HTR-8/SVneo (cell line): Measurements from ENCODE around the gene NEK6.
A peak's percentile ranks its signal among the peaks of the same experiment; 100 is the strongest.

Source experiments
- DNase-seq: peaks from one replicate; pipeline ENCODE4 v3.0.0; 2011; ENCODE audit warnings: low spot score, mixed read lengths; ENCODE audit not compliant: insufficient read length
- FAIRE-seq: peaks from 2 replicates; lab custom pipeline; 2011; peaks lifted over from hg19 to GRCh38; lab: Jason Lieb, UNC

The NEK6 gene

DNA sequence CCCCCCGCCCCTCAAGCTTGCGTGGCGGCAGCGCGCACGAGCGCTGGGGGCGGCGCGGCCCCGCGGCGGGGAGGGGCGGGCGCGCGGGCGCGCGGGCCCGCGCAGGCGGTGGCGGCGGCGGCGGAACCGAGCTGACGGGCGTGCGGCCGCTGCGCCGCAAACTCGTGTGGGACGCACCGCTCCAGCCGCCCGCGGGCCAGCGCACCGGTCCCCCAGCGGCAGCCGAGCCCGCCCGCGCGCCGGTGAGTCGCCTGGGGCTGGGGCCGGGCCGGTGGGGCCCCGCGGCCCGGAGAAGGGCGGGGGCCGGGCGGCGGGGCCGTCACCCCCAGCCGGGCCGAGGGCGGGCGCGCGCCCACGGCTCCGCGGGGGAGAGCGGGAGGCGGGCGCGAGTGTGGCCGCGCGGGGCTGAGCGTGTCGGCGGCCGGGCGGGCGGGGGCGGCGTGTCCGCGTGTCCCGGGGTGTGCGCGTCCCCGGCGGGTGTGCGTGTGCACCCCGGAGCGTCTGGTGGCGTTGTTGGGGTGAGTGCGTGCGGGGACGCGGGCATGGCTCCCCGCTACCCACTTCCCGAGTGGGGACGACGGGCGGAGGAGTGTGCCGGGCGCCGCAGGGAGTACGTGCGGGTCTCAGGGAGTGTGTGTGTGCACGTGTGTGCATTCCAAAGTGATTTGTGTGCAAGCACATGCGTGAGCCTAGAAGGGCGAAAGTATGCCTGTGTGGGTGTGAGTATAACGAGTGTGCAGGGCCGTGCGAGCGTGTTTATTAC lies at the start of gene NEK6:
TSS of gene NEK6 (plus strand) at position 106 of the 763 bp plus-strand sequence. CDS start 44,016 bp downstream, outside the sequence.
- DNase-seq (no peak), FAIRE-seq (no peak)

DNA sequence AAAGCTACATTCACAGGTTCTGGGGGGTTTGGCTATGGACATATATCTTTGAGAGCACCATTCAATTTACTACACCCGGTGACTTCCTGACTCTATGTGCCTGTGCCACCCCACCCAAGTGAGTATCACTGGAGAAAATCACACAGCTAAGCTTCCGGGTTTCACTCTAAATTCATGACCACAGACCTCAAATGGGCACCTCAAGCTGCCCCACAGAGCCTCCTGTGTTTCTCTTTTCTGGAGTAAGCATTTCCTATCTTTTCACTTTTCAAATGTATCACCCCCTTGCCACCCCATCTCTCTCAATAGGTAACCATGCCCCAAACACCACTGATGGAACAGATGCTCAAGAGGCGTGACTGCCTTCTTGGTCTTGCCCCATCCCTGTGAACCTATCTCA lies 49.2 kb upstream of the NEK6 start:
- FAIRE-seq, result no peak
- DNase-seq, result no peak

DNA sequence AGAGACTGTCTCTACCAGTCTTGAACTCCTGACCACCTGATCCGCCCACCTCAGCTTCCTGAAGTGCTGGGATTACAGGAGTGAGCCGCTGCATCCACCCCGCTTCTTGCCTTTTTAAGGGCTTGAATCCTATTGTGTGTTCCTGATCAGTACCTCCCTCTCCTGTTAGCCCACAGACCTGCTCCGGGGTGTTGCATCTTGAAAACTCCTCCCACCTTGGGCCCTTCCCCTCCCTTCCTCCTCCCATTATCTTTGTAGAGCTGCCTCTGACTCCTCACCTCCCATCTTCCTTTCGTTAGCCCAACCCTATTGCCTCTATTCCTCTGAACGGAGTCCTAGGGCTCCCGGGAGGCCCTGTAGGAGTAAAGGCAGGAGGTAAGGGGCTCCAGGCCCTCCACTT lies 48.5 kb upstream of the NEK6 start:
- FAIRE-seq, result no peak
- DNase-seq, result no peak

DNA sequence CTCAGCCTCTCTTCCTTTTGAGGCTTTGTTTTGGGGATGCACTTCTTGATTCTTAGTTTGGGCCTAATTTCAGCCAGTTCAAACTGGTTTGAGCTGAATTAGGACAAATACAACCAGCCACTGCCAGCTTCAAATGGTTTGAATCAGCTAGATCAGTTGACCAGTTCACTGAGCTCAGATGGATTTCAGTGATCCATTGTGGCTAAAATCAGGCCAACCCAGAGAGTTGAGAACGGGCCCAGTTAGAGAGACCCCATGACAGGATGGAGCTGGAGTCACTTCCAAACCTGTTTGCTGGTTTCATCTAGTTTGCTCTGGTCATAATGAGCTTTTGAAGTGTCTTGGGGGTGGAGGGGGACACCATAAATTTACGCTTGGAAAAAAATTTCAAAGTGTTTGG lies 48.0 kb upstream of the NEK6 start:
- DNase-seq (no peak), FAIRE-seq (no peak)

DNA sequence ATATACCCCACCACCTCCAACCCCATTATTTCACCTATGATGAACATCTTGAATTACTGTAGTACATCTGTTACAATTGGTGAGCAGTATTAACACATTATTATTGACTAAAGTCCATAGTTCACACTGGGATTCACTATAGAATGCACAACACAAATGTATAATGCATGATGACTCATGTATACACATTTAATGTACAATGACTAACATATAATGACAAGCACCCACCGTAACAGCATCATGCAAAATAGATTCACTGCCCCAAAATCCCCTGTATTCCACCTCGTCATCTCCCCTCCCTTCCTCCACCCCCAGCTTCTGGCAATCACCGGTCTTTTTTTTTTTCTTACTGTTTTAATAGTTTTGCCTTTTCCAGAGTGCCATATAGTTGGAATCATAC lies 47.1 kb upstream of the NEK6 start:
- no peak for DNase-seq

DNA sequence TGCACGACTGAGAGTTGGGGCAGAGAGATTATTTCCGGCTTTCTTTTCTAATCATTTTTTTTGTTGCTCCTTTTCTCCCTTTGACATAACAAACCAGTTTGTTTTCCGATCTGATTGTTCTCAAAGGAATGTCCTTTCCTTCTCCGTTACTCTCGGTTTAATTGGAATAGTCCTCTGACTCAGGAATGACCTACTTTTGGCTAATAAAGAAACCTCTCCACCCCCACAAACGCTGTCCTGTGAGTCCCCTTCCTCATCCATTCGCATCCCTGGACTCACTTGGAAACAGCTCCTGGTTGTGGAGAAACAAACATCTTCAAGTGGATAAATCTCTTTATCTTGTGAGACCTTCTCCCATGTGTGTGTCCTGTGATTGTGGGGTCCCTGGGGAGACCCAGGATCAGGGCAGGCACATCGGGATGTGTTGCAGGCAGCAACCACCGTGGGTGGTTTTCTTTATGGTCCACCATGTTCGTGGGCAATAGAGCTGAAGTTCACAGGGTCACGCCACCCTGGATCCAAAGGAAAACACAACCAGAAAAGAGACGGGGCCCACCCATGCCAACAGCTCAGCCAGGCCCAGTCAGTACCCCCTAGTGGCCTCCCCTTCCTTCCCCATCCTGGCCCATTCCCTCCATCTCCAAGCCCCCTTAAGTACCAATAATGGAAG lies 45.2 kb upstream of the NEK6 start:
- FAIRE-seq, result no peak
- no peak for DNase-seq

More for the DNA sequence above, 47.1 kb upstream of the NEK6 start:
- no peak for FAIRE-seq

DNA sequence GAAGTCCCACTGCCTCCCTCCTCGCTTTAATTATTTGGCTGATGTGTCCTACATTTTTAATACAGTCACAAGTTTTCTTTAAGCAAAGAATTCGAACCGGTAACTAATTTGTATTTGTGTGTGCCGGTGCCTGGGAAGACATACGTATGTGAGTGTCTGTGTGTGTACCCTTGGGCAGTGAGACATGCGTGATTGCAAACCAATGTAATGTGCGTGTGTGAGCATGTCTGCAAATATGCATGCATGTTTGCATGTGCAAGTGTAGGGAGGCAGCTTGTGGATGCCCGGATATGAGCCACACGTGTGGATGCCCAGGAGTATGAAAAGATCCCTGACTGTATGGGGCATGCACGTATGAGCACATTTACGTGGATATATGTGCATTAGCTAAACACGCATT lies 44.4 kb upstream of the NEK6 start:
- DNase-seq, result no peak
- no peak for FAIRE-seq

DNA sequence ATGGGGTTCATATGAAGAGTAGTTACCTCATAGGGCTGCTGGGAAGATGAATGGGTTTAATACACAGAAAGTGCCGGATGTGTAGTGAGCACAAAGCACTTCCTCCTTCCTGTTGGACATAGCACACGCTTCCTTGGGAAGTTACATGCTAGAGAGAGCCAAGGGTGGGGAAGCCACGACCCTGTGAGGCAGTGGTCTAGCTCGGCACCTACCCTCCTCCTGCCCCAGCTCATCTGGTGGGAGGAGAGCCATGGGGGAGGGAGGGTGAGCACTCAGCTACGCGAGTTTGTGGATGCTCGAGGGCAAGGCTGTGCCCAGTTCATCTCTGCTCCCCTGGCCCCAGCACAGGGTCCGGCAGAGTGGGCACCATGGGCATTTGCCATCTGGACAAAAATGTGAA lies 43.6 kb upstream of the NEK6 start:
- DNase-seq, result no peak

DNA sequence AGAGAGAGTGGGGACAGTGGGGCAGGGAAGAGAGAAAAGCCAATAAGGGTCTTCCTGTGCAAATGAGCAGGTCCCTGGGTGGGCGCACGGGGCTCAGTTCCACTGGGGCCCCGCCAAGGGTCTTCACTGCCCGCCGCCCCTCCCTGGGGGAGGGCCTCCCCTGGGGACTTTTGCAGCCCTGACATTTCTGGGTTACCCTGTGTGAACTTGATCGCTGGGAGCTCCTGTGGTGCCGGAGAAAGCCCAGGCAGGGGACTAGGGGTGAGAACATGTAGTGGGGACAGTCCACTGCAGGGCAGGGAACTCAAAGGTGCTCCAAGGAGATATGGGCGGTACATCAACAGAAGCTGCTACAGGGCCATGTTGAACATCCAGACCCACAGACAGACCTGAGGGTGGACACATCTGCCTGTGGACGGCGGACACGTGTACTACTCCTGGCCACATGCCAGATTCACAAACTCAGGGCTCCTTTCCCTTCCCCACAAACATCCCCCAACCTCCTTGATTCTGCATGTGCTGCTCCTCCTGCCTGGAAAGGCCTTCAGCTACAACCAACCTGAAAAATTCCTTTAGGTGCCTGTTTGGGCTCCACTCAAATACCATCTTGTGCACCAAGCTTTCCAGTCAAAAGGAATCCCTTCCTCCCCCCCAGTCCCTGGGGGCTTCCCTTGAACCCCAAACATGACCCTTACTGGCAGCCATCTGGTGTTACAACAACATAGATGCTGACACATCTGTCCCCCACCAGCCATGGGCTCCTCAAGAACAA lies 43.0 kb upstream of the NEK6 start:
- DNase-seq, result no peak
- FAIRE-seq, result no peak

More for the DNA sequence above, 43.6 kb upstream of the NEK6 start:
- FAIRE-seq, result no peak

DNA sequence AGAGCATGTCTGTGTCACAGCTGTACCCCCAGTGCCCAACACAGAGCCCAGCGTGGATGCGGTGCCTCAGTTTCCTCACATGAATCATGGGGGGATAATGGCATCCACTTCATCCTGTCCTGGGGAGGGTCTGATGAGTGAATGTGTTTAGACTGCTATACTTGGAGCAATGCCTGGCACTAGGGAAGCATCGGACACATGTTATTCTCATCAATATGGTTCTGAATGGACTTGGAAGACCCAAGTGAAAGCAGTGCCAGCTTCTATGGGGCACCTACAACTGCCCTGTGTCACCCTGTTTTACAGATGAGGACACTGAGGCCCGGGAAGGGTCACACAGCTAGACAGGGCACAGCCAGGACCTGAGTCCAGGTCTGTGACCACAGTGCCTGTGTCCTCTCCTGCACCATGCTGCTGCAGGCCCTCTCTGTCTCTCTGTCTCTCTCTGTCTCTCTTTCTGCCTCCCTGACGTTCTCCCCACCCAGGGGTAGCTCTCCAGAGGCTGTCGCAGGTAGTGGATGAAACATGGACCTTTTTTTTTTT lies 42.3 kb upstream of the NEK6 start:
- FAIRE-seq (no peak), DNase-seq (no peak)

DNA sequence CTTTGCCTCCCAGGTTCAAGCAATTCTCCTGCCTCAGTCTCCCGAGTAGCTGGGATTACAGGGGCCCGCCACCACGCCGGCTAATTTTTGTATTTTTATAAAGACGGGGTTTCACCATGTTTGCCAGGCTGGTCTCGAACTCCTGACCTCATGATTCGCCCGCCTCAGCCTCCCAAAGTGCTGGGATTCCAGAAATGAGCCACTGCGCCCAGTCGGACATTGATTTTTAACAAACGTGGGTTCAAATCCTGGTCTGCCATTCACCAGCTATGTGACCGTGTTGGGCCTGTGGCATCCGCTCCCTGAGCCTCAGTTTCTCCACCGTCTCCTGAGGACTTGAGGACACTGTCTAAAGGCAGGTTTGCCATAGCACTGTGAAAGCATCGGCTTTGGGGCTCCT lies 41.8 kb upstream of the NEK6 start:
- FAIRE-seq, result no peak
- DNase-seq, result no peak

DNA sequence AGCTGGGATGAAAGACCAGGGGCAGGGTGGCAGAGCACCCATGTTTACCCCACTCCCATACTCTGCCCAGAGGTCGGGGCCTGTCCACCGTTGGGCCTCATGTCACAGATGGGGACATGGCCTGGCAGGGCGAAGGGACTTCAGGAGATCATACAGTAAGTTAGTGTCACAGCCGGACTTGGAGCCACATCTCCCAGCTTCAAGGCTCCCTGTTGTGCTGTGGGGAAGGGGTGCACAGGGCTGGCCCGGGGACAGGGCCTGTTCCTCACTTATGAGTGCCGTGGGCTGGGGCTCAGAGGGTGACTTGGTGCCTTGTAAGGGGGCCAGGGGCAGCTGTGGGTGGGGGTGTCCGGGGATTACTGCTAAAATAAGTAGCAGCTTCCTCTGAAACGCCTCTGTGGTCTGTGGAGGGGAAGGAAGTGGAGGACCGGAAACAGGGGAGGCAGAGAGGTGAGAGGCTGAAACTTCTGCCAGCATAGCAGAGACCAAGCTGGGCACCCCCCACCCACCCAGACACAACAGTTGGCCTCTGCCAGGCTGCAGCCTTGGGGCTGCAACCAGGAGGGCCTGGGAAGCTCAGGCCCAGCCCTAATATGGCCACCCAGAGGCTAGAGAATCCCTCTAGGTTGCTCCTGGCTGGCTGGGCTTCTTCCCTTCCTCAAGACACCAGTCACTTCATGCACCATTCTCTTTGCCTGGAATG lies 41.1 kb upstream of the NEK6 start:
- no peak for FAIRE-seq
- no peak for DNase-seq

DNA sequence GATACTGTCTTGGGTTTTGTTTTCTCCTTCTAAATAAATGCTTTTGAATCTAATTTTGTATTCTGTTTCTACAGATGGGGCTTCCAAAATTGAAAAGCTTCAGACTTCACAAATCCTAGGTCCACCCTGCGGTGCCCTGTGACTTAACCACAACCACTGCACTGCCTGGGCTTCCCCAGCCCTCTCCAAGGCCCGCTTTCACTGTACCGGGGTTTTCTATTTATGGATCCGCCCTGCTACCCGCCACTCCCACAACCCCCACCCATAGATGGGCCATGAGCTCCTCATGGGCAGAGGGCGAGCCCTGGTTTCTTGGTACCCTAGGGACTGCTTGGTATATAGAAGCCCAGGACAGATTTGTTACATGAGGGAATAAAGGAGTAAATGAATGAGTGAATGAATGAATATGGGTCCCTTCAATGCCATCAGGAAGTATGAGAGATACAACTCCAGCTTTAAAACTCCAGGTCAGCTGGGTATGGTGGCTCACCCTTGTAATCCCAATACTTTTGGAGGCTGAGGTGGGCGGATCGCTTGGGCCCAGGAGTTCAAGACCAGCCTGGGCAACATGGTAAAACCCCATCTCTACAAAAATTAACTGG lies 39.8 kb upstream of the NEK6 start:
- no peak for DNase-seq
- no peak for FAIRE-seq

DNA sequence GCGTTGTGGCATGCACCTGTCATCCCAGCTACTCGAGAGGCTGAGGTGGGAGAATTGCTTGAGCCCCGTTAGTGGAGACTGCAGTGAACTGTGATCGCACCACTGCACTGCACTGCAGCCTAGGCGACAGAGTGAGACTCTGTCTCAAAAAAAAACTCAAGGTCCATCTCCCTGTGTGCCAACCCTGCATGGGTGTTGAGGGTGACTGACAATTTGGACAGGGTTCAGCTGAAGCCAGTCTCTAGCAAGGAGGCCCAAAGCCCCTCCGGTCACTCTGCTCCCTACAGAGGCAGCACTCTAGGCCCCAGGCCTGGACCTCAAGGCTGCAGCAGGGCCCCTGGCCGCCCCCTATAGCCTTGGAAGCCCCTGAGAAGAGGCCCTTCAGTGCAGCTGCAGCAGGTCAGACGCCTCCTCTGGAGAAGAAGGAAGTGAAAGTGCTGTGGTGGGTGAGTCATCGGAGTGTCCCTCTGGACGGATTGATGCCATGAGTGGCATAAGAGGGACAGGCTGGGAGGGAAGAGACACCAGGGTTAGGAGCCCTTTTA lies 39.2 kb upstream of the NEK6 start:
- DNase-seq, result peak; percentile 64
- FAIRE-seq, result no peak

DNA sequence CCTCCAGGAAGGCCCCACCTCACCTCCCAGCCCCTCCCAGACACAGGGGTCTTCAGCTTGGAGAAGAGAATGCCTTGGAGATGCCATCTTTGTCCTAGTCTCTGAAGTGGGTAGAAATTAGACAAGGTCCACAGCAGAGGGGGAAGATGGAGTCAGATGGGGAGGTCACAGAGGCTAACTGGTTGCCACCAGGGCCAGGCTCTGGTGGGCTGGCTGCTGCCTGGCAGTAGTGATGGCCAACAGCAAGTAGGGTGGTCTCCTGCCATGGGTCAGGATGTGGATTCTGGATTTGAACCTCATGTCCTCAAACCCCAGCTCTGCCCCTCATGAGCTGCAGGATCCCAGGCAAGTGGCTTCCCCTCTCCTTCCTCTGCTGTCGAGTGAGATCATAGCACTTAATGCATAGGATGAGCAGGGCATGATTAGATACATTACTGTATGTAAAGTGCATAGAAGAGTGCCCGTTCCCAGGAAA lies 38.7 kb upstream of the NEK6 start:
- FAIRE-seq (no peak), DNase-seq (no peak)

DNA sequence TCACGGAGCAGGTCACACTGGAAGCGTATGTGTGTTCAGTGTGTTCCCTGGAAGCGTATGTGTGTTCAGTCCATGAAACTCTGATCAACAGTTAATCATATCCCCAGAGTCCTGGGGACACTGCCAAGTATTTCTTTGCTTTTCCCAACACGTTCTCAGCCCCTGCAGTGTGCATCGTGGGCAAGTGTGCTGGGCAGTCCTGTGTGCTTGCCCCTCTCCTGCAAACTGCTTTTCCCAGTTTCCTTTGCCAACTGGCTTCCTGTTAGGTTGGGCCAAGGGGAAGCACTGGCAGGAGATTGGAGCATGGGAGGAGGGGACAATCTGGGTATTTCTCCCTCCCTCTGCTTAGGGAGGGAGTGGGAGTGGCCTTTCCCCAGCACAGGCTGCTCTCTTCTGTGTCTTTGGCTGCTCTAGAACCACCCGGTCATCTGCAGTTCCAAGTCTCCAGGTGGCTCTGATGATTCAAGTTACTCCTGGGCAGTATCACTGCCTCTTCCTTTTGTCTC lies 36.8 kb upstream of the NEK6 start:
- DNase-seq (no peak), FAIRE-seq (no peak)

DNA sequence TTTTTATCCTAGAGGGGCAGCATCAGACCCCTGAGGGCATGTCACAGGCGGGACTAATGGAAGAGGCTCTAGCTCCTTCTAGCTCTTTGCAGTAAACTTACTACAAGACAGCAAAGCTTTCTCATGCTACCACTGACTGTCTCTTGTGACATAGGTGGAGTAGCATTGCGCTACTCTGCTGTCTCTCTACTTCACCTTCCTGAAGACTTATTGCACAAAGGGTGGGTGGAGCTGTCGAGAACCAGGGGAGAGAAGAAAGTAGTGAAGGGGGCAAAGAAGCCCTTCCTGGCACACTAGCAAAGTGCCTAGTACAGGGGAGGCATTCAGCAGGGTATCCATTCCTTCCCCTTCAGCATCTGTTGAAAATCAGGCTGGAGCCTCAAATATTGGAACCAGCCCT lies 36.1 kb upstream of the NEK6 start:
- FAIRE-seq, result no peak
- DNase-seq, result no peak

DNA sequence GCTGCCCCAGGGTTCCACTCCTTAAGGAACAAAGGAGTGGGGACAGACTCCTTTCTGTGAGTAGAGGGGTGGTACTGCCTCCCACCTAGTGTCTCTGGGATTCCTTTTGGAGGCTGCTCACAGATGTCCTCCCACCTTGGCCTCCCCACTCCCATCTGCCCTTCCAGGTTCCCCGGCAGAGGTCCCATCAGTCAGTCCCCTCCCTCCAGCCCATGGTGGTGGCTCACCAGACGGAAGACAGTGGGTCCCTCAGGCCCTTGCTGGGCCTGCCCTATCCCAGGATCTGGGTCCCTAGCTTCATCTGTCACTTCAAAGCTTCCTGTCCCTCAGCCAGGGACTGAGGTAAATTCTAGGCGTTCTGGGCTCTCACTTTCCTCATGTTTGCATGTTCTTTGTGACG lies 35.6 kb upstream of the NEK6 start:
- FAIRE-seq, result no peak

More for the DNA sequence above, 35.6 kb upstream of the NEK6 start:
- DNase-seq, result no peak
